ENCODE data around the gene SYNGAP1. TPM values are rescaled to one million over a fixed set of nuclear protein-coding genes. Genes with fewer than 3 reads are reported as not detected.

SYNGAP1 gene
- total and polyA plus RNA-seq, 2 of the 8 experiments (the other 6 are each of a cell fraction or from before 2014, with no cell fraction given) = 31.0 to 101 TPM

DNA sequence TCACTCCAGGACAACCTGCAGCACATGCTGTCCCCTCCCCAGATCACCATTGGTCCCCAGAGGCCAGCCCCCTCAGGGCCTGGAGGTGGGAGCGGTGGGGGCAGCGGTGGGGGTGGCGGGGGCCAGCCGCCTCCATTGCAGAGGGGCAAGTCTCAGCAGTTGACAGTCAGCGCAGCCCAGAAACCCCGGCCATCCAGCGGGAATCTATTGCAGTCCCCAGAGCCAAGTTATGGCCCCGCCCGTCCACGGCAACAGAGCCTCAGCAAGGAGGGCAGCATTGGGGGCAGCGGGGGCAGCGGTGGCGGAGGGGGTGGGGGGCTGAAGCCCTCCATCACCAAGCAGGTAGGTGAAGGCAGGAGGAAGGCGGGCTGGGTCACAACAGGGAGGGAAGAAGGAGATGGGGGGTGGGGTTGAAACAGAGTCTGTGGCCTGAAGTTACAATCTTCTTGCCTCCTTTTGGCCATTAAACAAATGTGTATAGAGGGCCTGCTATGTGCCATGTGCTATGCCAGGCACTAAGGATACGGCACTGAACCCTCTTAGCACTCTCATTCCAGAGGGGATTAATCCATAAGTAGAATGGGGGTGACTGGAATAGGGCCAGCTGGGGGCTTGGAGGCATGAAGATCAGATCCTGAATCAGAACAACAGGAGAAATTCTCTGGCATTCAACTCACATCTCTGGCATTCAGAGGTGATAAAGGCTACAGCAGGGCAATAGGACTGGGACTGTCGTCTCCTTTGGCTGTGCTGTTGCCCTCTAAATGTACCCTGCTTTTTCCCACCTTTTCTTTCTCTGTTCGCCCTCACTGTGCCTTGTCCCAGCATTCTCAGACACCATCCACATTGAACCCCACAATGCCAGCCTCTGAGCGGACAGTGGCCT lies 24.0 kb downstream of the SYNGAP1 start:
- H3K14ac ChIP-seq (ENCODE audit: insufficient read length) = no peak overlapping the region
- peak in 1 of 2 experiments; percentile 54; a peak in 1 of 3 replicates for TF ChIP-seq POLR2A (IDR thresholded peaks at IDR 0.05; ENCODE audit: control extremely low read depth in 1 of 2, low read depth in 2 of 2, low read length in 2 of 2)
- TF ChIP-seq POLR2AphosphoS5 (IDR thresholded peaks at IDR 0.05; ENCODE audit: low read depth, low read length) = peak; percentile 65; the same call in 1 of the 2 replicates
- no peak for TF ChIP-seq CBX5 (IDR thresholded peaks at IDR 0.05; ENCODE audit: low read depth, low read length)
- no peak for TF ChIP-seq CREB1 (IDR thresholded peaks at IDR 0.05)
- H3K27me3 ChIP-seq (replicated peaks in 1 of 4; ENCODE audit: control insufficient read depth in 3 of 4, extremely low read depth in 1 of 4, insufficient read depth in 3 of 4, low read length in 3 of 4) = no peaks in the 10 kb centered on the region
- H3K4me2 ChIP-seq (ENCODE audit: insufficient read depth in 1 of 2, low read depth in 2 of 2, low read length in 2 of 2) = no peak overlapping the region
- H3K79me1 ChIP-seq (ENCODE audit: low read depth, low read length) = peaks cover 2% of the 10 kb centered on the region
- H4K20me1 ChIP-seq (replicated peaks in 1 of 2; ENCODE audit: control insufficient read depth in 1 of 2, insufficient read depth in 2 of 2, low read length in 2 of 2) = peaks cover 12 to 37% of the 10 kb centered on the region in 2 experiments
- no peak overlapping the region for H2BK120ac ChIP-seq (replicated peaks; ENCODE audit: low read depth, low read length)
- H2BK12ac ChIP-seq (ENCODE audit: low read depth, low read length) = no peak overlapping the region
- no peak overlapping the region for H2BK20ac ChIP-seq (ENCODE audit: low read length)
- H3K23ac ChIP-seq (ENCODE audit: insufficient read length) = no peak overlapping the region
- H3K27ac ChIP-seq (ENCODE audit: low read depth, low read length) = no peak overlapping the region
- no peak overlapping the region for H4K91ac ChIP-seq (replicated peaks; ENCODE audit: insufficient read length, low read length)
- no peak overlapping the region for H3K4me3 ChIP-seq (ENCODE audit: extremely low read depth in 1 of 4, insufficient read depth in 2 of 4, low read depth in 3 of 4, low read length in 4 of 4)
- H2BK5ac ChIP-seq (ENCODE audit: low read depth, low read length) = no peak overlapping the region
- no peaks in the 10 kb centered on the region for H3K79me2 ChIP-seq (ENCODE audit: control insufficient read depth in 1 of 2, insufficient read depth in 2 of 2, low read length in 2 of 2)
- H2AFZ ChIP-seq (ENCODE audit: low read length) = no peak overlapping the region
- POLR2A ChIA-PET (ENCODE audit: partially characterized antibody) = interaction anchor here (1.0 to 17.2 kb wide), 5 partner anchors 8 to 227 kb away, joined by 3 to 381 read pairs (median 9); partner anchors contain the start of gene ZBTB9
- no peak overlapping the region for H4K5ac ChIP-seq (ENCODE audit: insufficient read length, low read depth, low read length)
- DNase-seq (ENCODE audit: low read depth in 1 of 2, low spot score in 2 of 2) (no peak), FAIRE-seq (no peak)
- no peaks in the 10 kb centered on the region for H3K9me3 ChIP-seq (ENCODE audit: insufficient read depth in 2 of 2, low read depth in 1 of 2, low read length in 1 of 2)
- no peak overlapping the region for H3K4ac ChIP-seq (replicated peaks; ENCODE audit: insufficient read length, low read depth, low read length)
- no peak overlapping the region for H3K18ac ChIP-seq (ENCODE audit: extremely low read depth, low read length)
- H3K36me3 ChIP-seq (ENCODE audit: control insufficient read depth in 2 of 4, insufficient read depth in 4 of 4, low read length in 3 of 4) = peaks cover 50 to 96% (median 85%) of the 10 kb centered on the region in 4 experiments
- no peak overlapping the region for H2BK15ac ChIP-seq (ENCODE audit: low read length)
- H3K56ac ChIP-seq (replicated peaks; ENCODE audit: insufficient read length, low read depth, low read length) = no peak overlapping the region
- no peak overlapping the region; the same call in 1 of the 2 replicates for H4K8ac ChIP-seq (ENCODE audit: extremely low read depth, insufficient read depth, low read length)
- CTCF ChIA-PET (ENCODE audit: partially characterized antibody) = interaction anchor here (1.3 to 1.7 kb wide), 2 partner anchors 12 to 18 kb away, joined by 4 to 7 read pairs; no protein-coding TSS in a partner anchor
- no peaks in the 10 kb centered on the region for H3K4me1 ChIP-seq (replicated peaks in 1 of 4; ENCODE audit: control insufficient read depth in 3 of 4, insufficient read depth in 4 of 4, low read length in 3 of 4)
- no peak overlapping the region for H3K9ac ChIP-seq (replicated peaks in 1 of 4; ENCODE audit: extremely low read depth in 1 of 4, low read depth in 3 of 4, low read length in 3 of 4)
- 89% methylated on average over 9 of the region's 18 CpGs; no CpG with 5 or more reads in 1 of the 2 experiments for WGBS, 2 experiments (ENCODE audit: extremely low coverage in 1 of 2, insufficient coverage in 1 of 2, insufficient read length in 1 of 2, insufficient replicate concordance in 2 of 2, low coverage in 1 of 2, low lambda C conversion rate in 2 of 2, missing lambda C conversion rate in 1 of 2)
- no peak overlapping the region for H2AK5ac ChIP-seq (ENCODE audit: low read depth, low read length)
- H3K23me2 ChIP-seq (ENCODE audit: low read depth, low read length) = no peaks in the 10 kb centered on the region
